Stimulated activated CD4-positive, alpha-beta T cell treated with anti-CD3 and anti-CD28 coated beads, Interleukin-4, amount 100 ng/mL, for 1 hour (primary cell): ENCODE results near the gene STX8.
A peak's percentile ranks its signal among the peaks of the same experiment; 100 is the strongest.

Experiments
- DNase-seq: peaks from one replicate; pipeline ENCODE4 v3.0.0-alpha.2; 2020

Gene STX8

GRCh38 chr17:9332132-9332494 lies 243.5 kb downstream of the STX8 start:
- no peak for DNase-seq

GRCh38 chr17:9331279-9332131 lies 244.1 kb downstream of the STX8 start:
- DNase-seq = no peak

- DNase-seq = no peak
Measured at GRCh38 chr17:9330611-9331271, 244.9 kb downstream of the STX8 start.

GRCh38 chr17:9330141-9330540 lies 245.5 kb downstream of the STX8 start:
- no peak for DNase-seq

GRCh38 chr17:9329251-9329921 lies 246.2 kb downstream of the STX8 start:
- DNase-seq = no peak

- no peak for DNase-seq
Measured at GRCh38 chr17:9324864-9325263, 250.8 kb downstream of the STX8 start.

GRCh38 chr17:9322326-9322725 lies 253.3 kb downstream of the STX8 start:
- DNase-seq = no peak

GRCh38 chr17:9321890-9322289 lies 253.7 kb downstream of the STX8 start:
- no peak for DNase-seq

- no peak for DNase-seq
Measured at GRCh38 chr17:9315360-9315759, 260.3 kb downstream of the STX8 start.

- DNase-seq = no peak
Measured at GRCh38 chr17:9313346-9313745, 262.3 kb downstream of the STX8 start.

- no peak for DNase-seq
Measured at GRCh38 chr17:9309216-9309615, 266.4 kb downstream of the STX8 start.

GRCh38 chr17:9308069-9308468 lies 267.6 kb downstream of the STX8 start:
- DNase-seq = no peak

- no peak for DNase-seq
Measured at GRCh38 chr17:9307313-9307998, 268.2 kb downstream of the STX8 start.

- no peak for DNase-seq
Measured at GRCh38 chr17:9306086-9306485, 269.5 kb downstream of the STX8 start.

- no peak for DNase-seq
Measured at GRCh38 chr17:9299695-9300094, 275.9 kb downstream of the STX8 start.

- DNase-seq = no peak
Measured at GRCh38 chr17:9298776-9299295, 276.8 kb downstream of the STX8 start.

- DNase-seq = no peak
Measured at GRCh38 chr17:9298135-9298534, 277.5 kb downstream of the STX8 start.

- no peak for DNase-seq
Measured at GRCh38 chr17:9294661-9295210, 280.9 kb downstream of the STX8 start.

- DNase-seq = no peak
Measured at GRCh38 chr17:9292561-9292941, 283.1 kb downstream of the STX8 start.

GRCh38 chr17:9291912-9292560 lies 283.6 kb downstream of the STX8 start:
- DNase-seq = peak; percentile 59

GRCh38 chr17:9290226-9290613 lies 285.4 kb downstream of the STX8 start:
- DNase-seq = peak; percentile 27

GRCh38 chr17:9287306-9287705 lies 288.3 kb downstream of the STX8 start:
- DNase-seq = no peak
